Lung (tissue), 12 donors: ENCODE data around the gene SUN1. TPM values are rescaled to one million over a fixed set of nuclear protein-coding genes. Genes with fewer than 3 reads are reported as not detected.
"Not testable (repeated sequence)": the region's sequence is repeated elsewhere in the genome, so short reads cannot be mapped to it uniquely, and the experiment has no call there.

Experiments
- ATAC-seq: fragments of 200-7000 bp; cut with Tn5 transposase; one replicate; pipeline ENCODE4 v1.9.1; 2020; ENCODE audit warnings: moderate number of reproducible peaks; ENCODE audit not compliant: insufficient read depth, low FRiP score
- DNase-seq, 3 donors: peaks; one replicate each; pipeline ENCODE4 v3.0.0-alpha.2; 2013 to 2017
- H3K27ac ChIP-seq, 2 donors: one replicate each; pipeline ENCODE4 v1.5.1; 2013; ENCODE audit warnings: mild to moderate bottlenecking in 2 of 2, moderate library complexity in 2 of 2, control low read depth in 1 of 2, inconsistent platforms in 1 of 2, low read depth in 1 of 2, low read length in 1 of 2
- H3K27me3 ChIP-seq, 3 donors: one replicate each; pipeline ENCODE4 v1.5.1; 2013; ENCODE audit warnings: low read length in 2 of 3; ENCODE audit not compliant: control insufficient read depth in 3 of 3, insufficient read depth in 3 of 3
- H3K36me3 ChIP-seq, 4 donors: one replicate each; pipeline ENCODE4 v1.5.1; 2013; ENCODE audit warnings: low read length in 4 of 4, mild to moderate bottlenecking in 1 of 4, moderate library complexity in 1 of 4; ENCODE audit not compliant: control insufficient read depth in 4 of 4, insufficient read depth in 4 of 4
- H3K4me1 ChIP-seq, 5 donors: one replicate each; pipeline ENCODE4 v1.5.1; 2013; ENCODE audit warnings: low read length in 5 of 5, mild to moderate bottlenecking in 2 of 5, moderate library complexity in 1 of 5; ENCODE audit not compliant: control insufficient read depth in 5 of 5, insufficient read depth in 5 of 5
- H3K4me3 ChIP-seq: one replicate; pipeline ENCODE4 v1.5.1; 2013; ENCODE audit warnings: mild to moderate bottlenecking, control low read depth, moderate library complexity
- H3K9ac ChIP-seq, 2 donors: one replicate each; pipeline ENCODE4 v1.5.1; 2013; ENCODE audit warnings: low read length in 2 of 2, control low read depth in 1 of 2; ENCODE audit not compliant: insufficient read depth in 1 of 2
- H3K9me3 ChIP-seq, 4 donors: one replicate each; pipeline ENCODE4 v1.5.1; 2013; ENCODE audit warnings: low read length in 3 of 4, mild to moderate bottlenecking in 1 of 4, moderate library complexity in 1 of 4; ENCODE audit not compliant: control insufficient read depth in 4 of 4, insufficient read depth in 3 of 4
- WGBS, 2 donors: extraction: QIAGEN DNeasy Blood & Tissue Kit; methylation state at CpG; one replicate each; pipeline ENCODE4 v1.1.7; 2013; 5-methylcytosine and 5-hydroxymethylcytosine counted together
- polyA plus RNA-seq, 2 donors: library from polyadenylated mRNA; stranded (reverse); fragments of 200-250 nt; gene quantifications; one replicate each; pipeline ENCODE4 v1.2.1, GENCODE V29; 2013
- total RNA-seq, 2 donors: library from RNA; depleted of rRNA in 1 of 2; stranded (reverse); fragments of >200 nt in 1 of 2; gene quantifications; one replicate each; pipeline ENCODE4 v1.2.1, GENCODE V29; 2014 to 2021
- TF ChIP-seq, protein P1 (sequence below): IDR thresholded peaks from 2 replicates; pipeline ENCODE4 v1.5.1; 2012; ENCODE audit warnings: mild to moderate bottlenecking; ENCODE audit errors: control extremely low read depth, extremely low read depth
- donor health status: control.
- donor health status: control.
- donor health status: Bipolar disorder and iron deficiency.
- donor health status: healthy.
- donor health status: DM: yes; HTN: yes; CAD: no.

The SUN1 gene
- total and polyA plus RNA-seq, 4 donors, result 69.6 to 349 (median 104) TPM

DNA sequence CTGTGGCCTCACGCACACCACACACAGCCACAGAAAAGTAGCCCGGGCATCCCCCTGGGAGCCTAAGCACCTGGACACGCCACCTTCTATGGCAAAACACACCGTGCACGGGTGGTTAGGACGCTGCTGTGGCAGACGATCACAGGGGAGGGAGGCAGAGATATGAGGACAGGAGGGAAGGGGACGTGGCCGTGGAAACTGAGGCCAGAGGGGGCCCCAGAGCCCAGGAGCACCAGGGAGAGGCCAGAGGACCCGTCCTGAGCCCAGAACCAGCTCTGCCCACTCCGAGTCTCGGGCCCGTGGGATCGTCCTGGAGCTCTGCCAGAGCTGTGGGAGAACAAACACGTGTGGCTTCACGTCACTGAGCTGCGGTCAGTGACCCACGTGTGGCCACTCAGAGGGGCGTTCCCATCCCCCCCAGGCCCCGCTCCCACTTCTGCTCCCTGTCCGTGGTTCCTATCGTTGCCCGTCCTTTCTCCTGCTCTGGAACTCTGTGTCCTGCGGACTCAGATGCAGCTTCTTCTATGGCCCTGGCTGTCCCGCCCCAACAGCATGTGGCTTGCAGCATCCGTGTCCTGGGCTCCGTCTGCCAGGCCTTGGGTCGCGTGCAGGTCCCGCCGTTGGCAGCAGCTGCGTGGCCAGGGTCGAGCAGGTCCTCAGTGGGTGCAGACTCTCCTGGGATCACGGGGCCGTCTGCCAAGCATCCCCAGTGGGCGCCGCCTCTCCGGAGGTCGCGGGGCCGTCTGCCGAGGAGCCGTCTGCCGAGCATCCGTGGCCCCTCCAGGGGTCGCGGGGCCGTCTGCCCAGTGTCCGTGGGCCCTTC lies 75.1 kb downstream of the SUN1 start:
- ATAC-seq, result no peak
- Histone ChIP-seq H3K27ac (no peak overlapping the region), H3K4me1 (peaks cover 0 to 2% (median 0%) of the 10 kb centered on the region in 5 donors), H3K27me3 (peaks cover 0 to 14% (median 0%) of the 10 kb centered on the region in 3 donors), H3K9me3 (no peaks in the 10 kb centered on the region), H3K9ac (no peak overlapping the region), H3K4me3 (no peak overlapping the region), H3K36me3 (peaks cover 0 to 4% (median 0%) of the 10 kb centered on the region in 4 donors)
- TF ChIP-seq, protein P1, sequence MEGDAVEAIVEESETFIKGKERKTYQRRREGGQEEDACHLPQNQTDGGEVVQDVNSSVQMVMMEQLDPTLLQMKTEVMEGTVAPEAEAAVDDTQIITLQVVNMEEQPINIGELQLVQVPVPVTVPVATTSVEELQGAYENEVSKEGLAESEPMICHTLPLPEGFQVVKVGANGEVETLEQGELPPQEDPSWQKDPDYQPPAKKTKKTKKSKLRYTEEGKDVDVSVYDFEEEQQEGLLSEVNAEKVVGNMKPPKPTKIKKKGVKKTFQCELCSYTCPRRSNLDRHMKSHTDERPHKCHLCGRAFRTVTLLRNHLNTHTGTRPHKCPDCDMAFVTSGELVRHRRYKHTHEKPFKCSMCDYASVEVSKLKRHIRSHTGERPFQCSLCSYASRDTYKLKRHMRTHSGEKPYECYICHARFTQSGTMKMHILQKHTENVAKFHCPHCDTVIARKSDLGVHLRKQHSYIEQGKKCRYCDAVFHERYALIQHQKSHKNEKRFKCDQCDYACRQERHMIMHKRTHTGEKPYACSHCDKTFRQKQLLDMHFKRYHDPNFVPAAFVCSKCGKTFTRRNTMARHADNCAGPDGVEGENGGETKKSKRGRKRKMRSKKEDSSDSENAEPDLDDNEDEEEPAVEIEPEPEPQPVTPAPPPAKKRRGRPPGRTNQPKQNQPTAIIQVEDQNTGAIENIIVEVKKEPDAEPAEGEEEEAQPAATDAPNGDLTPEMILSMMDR, result no peak
- 71 to 80% methylated on average over 49 of the region's 49 CpGs for WGBS, 2 donors
- no peak for DNase-seq

DNA sequence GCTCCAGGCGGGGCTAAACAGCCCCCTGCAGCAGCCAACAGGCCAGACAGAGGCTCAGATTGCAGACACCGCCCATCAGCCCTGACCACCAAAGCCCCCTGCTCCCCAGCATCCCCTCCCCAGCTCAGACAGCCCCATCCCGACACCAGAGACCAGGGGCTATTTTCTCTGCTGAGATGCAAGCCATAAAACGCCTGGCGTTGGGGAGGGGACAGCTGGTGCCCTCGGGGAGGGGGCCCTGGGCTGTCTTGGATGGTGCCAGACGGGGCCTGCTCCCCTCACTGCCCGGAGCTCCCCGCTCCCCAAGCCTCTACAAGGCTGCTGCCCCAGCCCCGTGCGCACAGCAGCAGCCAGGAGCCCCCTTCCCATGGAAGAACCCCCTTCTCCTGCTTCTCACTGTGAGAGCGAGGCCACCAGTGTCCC lies 75.9 kb downstream of the SUN1 start:
- TF ChIP-seq, protein P1, result no peak
- H3K36me3 ChIP-seq, result peaks cover 0 to 4% (median 0%) of the 10 kb centered on the region in 4 donors
- peaks cover 0 to 2% (median 0%) of the 10 kb centered on the region in 5 donors for H3K4me1 ChIP-seq
- no peak overlapping the region for H3K4me3 ChIP-seq
- H3K27me3 ChIP-seq, result peaks cover 0 to 14% (median 0%) of the 10 kb centered on the region in 3 donors
- H3K27ac ChIP-seq, result no peak overlapping the region
- whole genome bisulfite sequencing, 2 donors, result 88 to 89% methylated on average over 11 to 12 of the region's 12 CpGs
- ATAC-seq, result no peak
- H3K9me3 ChIP-seq, result no peaks in the 10 kb centered on the region
- no peak for DNase-seq
- no peak overlapping the region for H3K9ac ChIP-seq

DNA sequence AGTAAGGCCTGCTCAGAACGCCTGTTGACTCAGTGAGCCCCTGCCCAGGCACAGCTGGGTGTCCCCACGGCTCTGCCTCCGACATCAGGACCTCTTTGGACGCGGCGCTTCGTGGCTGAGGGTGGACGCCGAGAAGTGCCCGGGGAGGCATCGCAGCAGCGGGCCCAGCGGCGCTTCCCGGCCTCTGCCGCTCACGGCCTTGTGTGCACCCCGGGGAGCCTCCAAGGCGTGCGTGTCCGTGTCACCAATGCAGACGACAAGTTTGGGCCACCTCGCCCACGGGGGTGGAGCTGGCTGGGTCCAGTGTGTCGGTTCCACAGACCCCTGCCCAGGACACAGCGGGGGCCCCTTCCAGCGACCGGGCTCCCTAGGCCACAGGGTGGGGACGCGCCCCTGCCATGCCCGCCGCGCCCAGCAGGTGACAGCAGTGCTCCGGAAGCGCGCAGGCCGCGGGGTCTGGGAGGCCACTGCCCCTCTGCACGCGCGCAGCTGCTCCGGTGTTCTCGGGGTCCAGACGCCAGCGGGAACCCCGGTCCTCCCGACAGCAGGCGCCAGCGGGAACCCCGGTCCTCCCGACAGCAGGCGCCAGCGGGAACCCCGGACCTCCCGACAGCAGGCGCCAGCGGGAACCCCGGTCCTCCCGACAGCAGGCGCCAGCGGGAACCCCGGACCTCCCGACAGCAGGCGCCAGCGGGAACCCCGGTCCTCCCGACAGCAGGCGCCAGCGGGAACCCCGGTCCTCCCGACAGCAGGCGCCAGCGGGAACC lies 76.5 kb downstream of the SUN1 start:
- DNase-seq, result peak; percentile 31 to 56 (median 49)
- not testable (repeated sequence) for H3K9ac ChIP-seq, H3K4me3 ChIP-seq, H3K9me3 ChIP-seq, H3K36me3 ChIP-seq, H3K4me1 ChIP-seq
- TF ChIP-seq, protein P1, result peak; percentile 79
- H3K27ac ChIP-seq, result peak overlapping the region in 1 of 2 donors; percentile 4
- WGBS, 2 donors, result 24 to 33% methylated on average over 42 to 63 of the region's 73 CpGs
- peak; percentile 76 for ATAC-seq
- H3K27me3 ChIP-seq, result peaks cover 0 to 14% (median 0%) of the 10 kb centered on the region in 3 donors
